ENCODE results near the gene SEC62.
"Not testable (repeated sequence)": the region's sequence is repeated elsewhere in the genome, so short reads cannot be mapped to it uniquely, and the experiment has no call there.

The SEC62 gene

DNA sequence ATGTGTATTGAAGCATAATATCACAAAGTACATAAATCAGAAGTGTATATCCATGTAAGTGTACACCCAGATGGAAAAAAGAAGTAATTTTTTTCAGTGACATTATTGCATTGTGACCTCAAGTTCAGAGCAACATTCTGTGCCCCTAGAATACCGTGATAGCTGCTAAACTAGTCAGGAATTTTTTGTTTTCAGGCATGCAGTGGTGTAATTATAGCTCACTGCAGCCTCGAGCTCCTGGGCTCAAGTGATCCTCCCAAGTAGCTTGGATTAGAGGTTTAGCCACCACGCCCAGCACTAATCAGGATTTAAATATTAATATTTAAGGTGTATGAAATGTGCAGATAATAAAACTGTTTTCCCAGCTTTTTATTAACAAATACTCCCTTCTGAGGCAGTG, 25.5 kb downstream of the SEC62 start:
- no peaks in the 10 kb centered on the region for H3K27me3 Mint-ChIP-seq
- no peak overlapping the region for H3K4me3 Mint-ChIP-seq
- H3K4me1 Mint-ChIP-seq (ENCODE audit: low read depth), result peaks cover 7% of the 10 kb centered on the region
- no peak for DNase-seq
- H3K9me3 Mint-ChIP-seq, result no peaks in the 10 kb centered on the region
- peaks cover 82% of the 10 kb centered on the region for H3K36me3 Mint-ChIP-seq (ENCODE audit: low read depth)
- H3K27ac Mint-ChIP-seq, result no peak overlapping the region

DNA sequence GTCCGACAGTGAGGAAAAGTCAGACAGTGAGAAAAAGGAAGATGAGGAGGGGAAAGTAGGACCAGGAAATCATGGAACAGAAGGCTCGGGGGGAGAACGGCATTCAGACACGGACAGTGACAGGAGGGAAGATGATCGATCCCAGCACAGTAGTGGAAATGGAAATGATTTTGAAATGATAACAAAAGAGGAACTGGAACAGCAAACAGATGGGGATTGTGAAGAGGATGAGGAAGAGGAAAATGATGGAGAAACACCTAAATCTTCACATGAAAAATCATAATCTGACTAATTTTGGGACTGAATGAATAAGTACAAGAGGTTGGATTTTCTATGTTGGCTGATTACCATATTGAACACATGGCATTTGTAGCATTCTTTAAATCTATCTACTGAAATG, 26.2 kb downstream of the SEC62 start:
- Mint-ChIP-seq H3K9me3 (no peaks in the 10 kb centered on the region), H3K4me1 (ENCODE audit: low read depth) (peaks cover 7% of the 10 kb centered on the region), H3K27me3 (no peaks in the 10 kb centered on the region), H3K4me3 (no peak overlapping the region), H3K36me3 (ENCODE audit: low read depth) (peaks cover 81% of the 10 kb centered on the region), H3K27ac (peak overlapping the region; percentile 38)
- no peak for DNase-seq

DNA sequence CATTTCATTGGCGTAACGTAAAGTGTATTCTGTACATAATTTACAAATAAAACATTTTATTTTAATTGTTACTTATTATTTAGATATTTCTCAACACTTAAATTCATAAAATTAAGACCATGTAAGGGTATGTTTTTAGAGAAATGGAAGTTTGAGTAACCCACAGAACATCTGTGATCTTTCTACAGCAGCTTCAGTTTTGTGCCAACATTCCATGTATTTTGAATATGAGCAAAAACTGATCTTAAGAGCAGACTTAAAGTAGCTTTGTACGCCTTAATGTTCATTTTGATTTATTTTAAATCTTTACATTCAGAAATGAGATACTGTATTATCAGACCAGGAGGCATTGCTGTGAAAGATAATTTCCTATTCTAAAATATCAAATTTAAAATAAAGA, 27.2 kb downstream of the SEC62 start:
- H3K4me3 Mint-ChIP-seq, result no peak overlapping the region

DNA sequence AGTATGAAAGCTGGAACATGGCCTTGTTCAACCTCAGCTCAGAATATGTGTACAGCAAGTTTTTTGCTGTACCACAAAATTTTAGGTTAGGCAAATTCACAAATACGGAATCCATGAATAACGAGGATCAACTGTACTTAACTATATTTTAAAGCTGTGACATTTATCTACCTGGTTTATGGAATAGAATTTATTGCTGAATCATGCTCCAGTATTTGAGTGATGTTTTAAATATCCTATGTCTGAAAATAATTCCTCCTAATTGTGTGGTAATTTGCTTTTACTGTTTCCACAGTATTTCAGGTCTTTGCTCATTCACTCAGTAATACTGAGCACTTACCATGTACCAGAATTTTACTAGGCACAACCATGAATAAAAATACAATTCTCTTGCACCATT, 29.5 kb downstream of the SEC62 start:
- Mint-ChIP-seq H3K9me3 (no peaks in the 10 kb centered on the region), H3K4me1 (ENCODE audit: low read depth) (peaks cover 23% of the 10 kb centered on the region), H3K27ac (no peak overlapping the region), H3K27me3 (no peaks in the 10 kb centered on the region), H3K36me3 (ENCODE audit: low read depth) (peaks cover 77% of the 10 kb centered on the region), H3K4me3 (no peak overlapping the region)
- no peak for DNase-seq

More for the DNA sequence above, 27.2 kb downstream of the SEC62 start:
- Mint-ChIP-seq H3K27ac (no peak overlapping the region), H3K36me3 (ENCODE audit: low read depth) (peaks cover 81% of the 10 kb centered on the region), H3K9me3 (no peaks in the 10 kb centered on the region), H3K27me3 (no peaks in the 10 kb centered on the region), H3K4me1 (ENCODE audit: low read depth) (peaks cover 11% of the 10 kb centered on the region)
- DNase-seq, result no peak

DNA sequence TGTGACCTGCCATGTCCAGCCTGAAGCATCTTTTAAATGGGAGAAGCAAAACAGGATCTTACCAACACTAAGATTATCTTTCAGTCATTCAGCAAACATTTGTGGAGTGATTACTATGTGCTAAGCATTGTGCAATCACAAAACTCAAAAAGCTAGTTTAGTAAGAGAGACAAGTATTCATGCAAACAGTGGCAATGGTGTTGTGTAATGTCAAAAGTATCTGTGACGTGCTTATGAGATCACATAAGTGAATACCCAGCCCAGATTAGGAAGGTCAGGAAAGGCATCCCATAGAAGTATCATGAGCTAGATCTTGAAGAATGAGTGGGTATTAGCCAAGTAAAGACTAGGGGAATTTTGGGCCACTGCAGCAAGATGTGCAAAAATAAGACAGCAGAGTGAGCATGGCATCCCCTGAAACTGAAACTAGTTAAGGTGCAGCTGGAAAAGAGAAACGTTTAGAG, 32.1 kb downstream of the SEC62 start:
- Mint-ChIP-seq H3K4me1 (ENCODE audit: low read depth) (peaks cover 39% of the 10 kb centered on the region), H3K36me3 (ENCODE audit: low read depth) (peaks cover 56% of the 10 kb centered on the region), H3K27ac (peak overlapping the region; percentile 92), H3K27me3 (no peaks in the 10 kb centered on the region), H3K9me3 (no peaks in the 10 kb centered on the region), H3K4me3 (no peak overlapping the region)
- no peak for DNase-seq

DNA sequence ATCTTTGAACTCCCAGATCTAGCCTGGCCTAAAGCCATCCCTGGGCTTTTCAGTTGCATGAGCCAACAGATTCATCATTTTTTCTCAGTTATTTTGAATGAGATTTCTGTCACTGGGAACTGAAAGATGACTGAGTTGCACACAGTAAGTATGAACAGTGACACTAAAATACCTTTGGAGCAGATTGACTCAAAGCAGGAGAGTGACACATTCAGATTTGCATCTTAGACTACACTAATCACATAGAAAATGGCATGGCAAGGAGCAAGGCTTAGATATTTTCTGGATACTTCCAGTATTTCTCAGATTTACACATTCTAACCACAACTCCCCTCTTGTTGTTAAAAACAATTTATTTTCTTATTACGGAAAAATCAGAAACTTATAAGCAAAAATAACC, 32.8 kb downstream of the SEC62 start:
- no peak overlapping the region for H3K4me3 Mint-ChIP-seq
- H3K27me3 Mint-ChIP-seq, result no peaks in the 10 kb centered on the region
- peaks cover 44% of the 10 kb centered on the region for H3K4me1 Mint-ChIP-seq (ENCODE audit: low read depth)
- no peak for DNase-seq
- H3K27ac Mint-ChIP-seq, result peak overlapping the region; percentile 92
- H3K9me3 Mint-ChIP-seq, result no peaks in the 10 kb centered on the region
- peaks cover 51% of the 10 kb centered on the region for H3K36me3 Mint-ChIP-seq (ENCODE audit: low read depth)

DNA sequence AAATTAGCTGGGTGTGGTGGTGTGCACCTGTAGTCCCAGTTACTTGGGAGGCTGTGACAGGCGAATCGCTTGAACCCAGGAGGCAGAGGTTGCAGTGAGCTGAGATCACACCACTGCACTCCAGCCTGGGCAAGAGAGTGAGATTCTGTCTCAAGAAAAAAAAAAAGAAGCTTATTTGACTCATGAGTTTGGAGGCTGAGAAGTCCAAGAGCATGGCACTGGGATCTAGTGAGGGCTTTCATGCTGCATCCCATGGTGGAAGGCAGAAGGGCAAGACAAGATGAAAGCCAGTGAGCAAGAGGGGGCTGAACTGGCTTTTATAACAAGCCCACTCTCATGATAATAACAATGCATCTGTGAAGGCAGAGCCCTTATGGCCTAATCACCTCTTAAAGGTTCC, 33.4 kb downstream of the SEC62 start:
- no peak overlapping the region for H3K4me3 Mint-ChIP-seq
- no peaks in the 10 kb centered on the region for H3K27me3 Mint-ChIP-seq
- H3K4me1 Mint-ChIP-seq (ENCODE audit: low read depth), result peaks cover 43% of the 10 kb centered on the region
- peak overlapping the region; percentile 92 for H3K27ac Mint-ChIP-seq
- H3K9me3 Mint-ChIP-seq, result no peaks in the 10 kb centered on the region
- DNase-seq, result no peak
- peaks cover 47% of the 10 kb centered on the region for H3K36me3 Mint-ChIP-seq (ENCODE audit: low read depth)

DNA sequence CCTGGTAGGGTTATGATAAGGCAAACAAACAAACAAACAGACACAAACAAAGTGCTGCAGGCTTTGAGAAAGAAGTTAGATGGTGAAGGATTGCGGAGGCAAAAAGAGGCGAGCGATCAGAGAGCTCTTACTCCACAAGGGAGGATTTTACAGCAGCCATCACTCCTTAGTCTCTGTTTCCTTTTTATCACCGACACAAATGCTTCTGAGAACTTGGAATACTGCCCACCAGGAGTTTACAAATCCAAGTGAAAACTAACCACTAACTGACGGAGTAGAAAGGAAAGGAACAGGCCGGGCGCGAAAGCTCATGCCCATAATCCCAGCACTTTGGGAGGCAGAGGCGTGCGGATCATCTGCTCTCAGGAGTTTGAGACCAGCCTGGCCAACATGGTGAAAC, 35.6 kb downstream of the SEC62 start:
- Mint-ChIP-seq H3K27ac (no peak overlapping the region), H3K4me1 (ENCODE audit: low read depth) (peaks cover 55% of the 10 kb centered on the region), H3K4me3 (no peak overlapping the region), H3K36me3 (ENCODE audit: low read depth) (peaks cover 26% of the 10 kb centered on the region), H3K9me3 (no peaks in the 10 kb centered on the region), H3K27me3 (no peaks in the 10 kb centered on the region)
- DNase-seq, result no peak

DNA sequence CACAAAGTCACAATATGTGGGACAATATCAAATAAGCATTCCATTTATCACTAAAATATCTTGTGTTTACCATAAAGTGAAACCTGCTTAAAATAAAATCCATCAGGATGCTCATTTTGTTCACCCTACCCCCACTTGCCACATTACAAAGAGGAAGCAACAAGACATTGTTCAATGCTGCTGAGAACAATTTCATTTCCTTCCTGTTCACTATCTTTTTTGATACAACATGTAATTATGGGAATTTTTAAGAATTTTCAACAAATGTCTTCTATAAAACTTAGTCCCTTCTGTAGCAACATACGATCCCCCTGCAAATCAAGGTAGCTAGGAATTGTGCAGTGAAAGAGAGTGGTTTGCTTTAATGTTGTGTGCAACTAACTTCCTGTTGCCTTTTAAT, 36.3 kb downstream of the SEC62 start:
- Mint-ChIP-seq H3K27ac (peak overlapping the region; percentile 18), H3K27me3 (no peaks in the 10 kb centered on the region), H3K9me3 (no peaks in the 10 kb centered on the region), H3K4me3 (no peak overlapping the region), H3K36me3 (ENCODE audit: low read depth) (peaks cover 21% of the 10 kb centered on the region), H3K4me1 (ENCODE audit: low read depth) (peaks cover 57% of the 10 kb centered on the region)
- no peak for DNase-seq

DNA sequence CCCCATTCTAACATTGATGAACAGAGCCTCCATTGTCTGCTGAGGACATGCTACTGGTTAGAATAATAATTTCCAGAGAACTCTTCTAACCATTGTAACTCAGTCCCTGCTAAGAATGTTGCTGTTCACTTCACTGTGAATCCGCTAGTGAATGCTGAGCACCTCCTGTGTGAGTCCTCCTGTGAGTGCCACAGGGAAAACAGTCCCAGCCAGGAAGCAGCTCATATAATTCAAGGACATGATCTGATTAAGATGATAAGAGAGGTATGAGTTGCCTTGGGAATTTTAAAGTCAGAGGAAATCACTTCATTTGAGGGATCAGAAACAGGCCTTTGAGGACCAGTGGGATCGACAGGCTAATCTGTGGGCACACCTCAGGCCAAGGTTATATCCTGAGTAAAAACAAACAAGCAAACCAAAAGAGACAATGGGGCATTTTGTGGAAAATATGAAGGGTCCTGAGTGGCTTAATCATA, 37.3 kb downstream of the SEC62 start:
- no peak for DNase-seq
- H3K9me3 Mint-ChIP-seq, result no peaks in the 10 kb centered on the region
- peaks cover 14% of the 10 kb centered on the region for H3K36me3 Mint-ChIP-seq (ENCODE audit: low read depth)
- H3K27me3 Mint-ChIP-seq, result no peaks in the 10 kb centered on the region
- H3K4me1 Mint-ChIP-seq (ENCODE audit: low read depth), result peaks cover 53% of the 10 kb centered on the region
- no peak overlapping the region for H3K4me3 Mint-ChIP-seq
- H3K27ac Mint-ChIP-seq, result no peak overlapping the region

DNA sequence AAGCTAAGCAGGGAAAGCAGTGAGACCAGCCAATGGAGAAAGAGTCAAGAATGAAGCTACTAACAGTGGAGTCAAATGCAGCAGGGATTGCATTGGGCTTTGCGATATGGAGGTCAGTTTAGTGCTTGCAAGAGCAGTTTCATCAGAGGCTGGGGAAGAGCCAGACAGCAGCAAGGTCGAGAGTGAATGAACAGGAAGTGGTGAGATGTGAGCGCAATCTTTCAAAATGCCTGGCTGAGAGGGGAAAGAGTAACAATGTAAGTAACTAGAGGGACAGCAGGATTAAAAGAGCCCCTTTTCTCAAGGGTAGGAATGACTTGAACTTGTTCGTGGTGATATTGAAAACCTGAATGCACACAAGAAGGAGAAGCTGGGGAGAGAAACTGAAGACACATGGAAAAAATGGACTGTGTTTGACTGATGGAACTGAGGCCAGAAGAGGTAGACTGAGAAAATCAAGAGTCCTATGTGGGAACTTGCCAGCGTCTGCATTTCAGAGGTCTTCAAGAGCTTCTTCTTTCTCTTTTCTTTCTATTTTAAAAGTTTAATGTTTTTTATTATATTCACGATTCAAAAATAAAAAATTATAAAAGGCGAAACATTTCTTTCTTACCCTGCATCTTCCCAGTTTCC, 40.5 kb downstream of the SEC62 start:
- no peak for DNase-seq
- H3K4me1 Mint-ChIP-seq (ENCODE audit: low read depth), result peaks cover 36% of the 10 kb centered on the region
- peak overlapping the region; percentile 76 for H3K27ac Mint-ChIP-seq
- no peaks in the 10 kb centered on the region for H3K27me3 Mint-ChIP-seq
- H3K36me3 Mint-ChIP-seq (ENCODE audit: low read depth), result no peaks in the 10 kb centered on the region
- H3K4me3 Mint-ChIP-seq, result peak overlapping the region; percentile 28
- H3K9me3 Mint-ChIP-seq, result no peaks in the 10 kb centered on the region

DNA sequence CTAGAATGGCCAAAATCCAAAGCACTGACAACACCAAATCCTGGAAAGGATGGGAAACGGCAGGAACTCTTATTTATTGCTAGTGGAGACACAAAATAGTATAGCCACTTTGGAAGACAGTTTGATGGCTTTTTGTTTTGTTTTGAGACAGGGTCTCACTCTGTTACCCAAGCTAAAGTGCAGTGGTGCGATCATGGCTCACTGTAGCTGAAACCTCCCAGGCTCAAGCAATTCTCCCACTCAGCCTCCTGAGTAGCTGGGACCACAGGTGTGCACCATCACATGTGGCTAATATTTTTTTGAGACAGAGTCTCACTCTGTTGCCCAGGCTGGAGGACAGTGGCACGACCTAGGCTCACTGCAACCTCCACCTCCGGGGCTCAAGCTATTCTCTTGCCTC, 43.9 kb downstream of the SEC62 start:
- H3K27ac Mint-ChIP-seq, result no peak overlapping the region
- no peaks in the 10 kb centered on the region for H3K36me3 Mint-ChIP-seq (ENCODE audit: low read depth)
- no peaks in the 10 kb centered on the region for H3K27me3 Mint-ChIP-seq
- H3K4me1 Mint-ChIP-seq (ENCODE audit: low read depth), result peaks cover 17% of the 10 kb centered on the region
- DNase-seq, result no peak
- no peak overlapping the region for H3K4me3 Mint-ChIP-seq
- H3K9me3 Mint-ChIP-seq, result no peaks in the 10 kb centered on the region

DNA sequence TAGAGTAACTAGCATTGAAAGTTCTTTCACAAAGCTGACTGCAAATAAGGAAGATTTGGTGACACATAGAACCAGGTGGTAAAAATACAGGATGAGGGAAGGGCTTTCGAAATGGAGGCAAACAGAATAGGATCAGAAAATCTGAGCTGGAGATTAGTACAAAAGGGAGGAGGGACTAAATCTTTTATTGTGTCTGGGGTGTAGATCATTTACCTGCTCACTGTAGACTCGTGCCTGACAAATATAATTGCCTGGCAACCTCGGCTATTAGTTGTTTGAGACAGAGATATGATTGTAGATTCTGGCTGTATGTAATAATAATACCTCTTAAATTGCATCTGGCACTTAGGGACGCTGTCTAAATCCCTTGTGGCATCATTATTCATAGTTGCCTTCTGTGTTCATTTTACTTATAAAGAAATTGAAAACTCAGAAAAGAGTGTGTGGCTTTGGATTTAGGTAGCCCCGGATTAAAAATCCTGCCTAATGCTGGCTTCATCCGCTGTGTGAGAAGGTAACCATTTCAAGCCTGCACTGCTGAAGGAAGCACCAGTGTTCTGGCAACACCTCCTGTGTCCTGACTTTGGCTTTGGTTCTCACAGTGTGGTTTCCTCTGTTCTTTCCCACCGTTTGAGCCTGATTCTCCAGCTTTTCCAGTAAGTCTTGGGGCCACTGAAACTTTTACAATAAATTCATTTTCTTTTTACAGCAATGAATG, 46.2 kb downstream of the SEC62 start:
- H3K4me1 Mint-ChIP-seq (ENCODE audit: low read depth), result peaks cover 6% of the 10 kb centered on the region
- no peaks in the 10 kb centered on the region for H3K36me3 Mint-ChIP-seq (ENCODE audit: low read depth)
- DNase-seq, result no peak
- no peak overlapping the region for H3K4me3 Mint-ChIP-seq
- peaks cover 2% of the 10 kb centered on the region for H3K27me3 Mint-ChIP-seq
- no peaks in the 10 kb centered on the region for H3K9me3 Mint-ChIP-seq
- H3K27ac Mint-ChIP-seq, result no peak overlapping the region

DNA sequence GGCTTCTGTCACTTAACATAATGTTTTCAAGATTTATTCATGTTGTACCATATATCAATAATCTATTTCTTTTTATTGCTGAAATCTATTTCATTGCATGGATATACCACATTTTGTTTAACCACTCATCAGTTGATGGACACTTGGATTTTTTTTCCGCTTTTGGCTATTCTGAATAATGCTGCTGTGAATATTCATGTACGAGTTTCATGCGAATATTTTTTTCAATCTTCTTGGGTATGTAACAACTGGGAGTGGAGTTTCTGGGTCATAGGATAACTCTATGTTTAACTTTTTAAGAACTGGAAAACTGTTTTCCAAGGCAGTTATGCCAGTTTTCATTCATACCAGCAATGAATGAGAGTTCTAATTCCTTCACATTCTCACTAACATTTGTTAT, 49.5 kb downstream of the SEC62 start:
- DNase-seq, result no peak
- Mint-ChIP-seq H3K4me1 (ENCODE audit: low read depth) (peaks cover 11% of the 10 kb centered on the region), H3K27me3 (peaks cover 2% of the 10 kb centered on the region), H3K36me3 (ENCODE audit: low read depth) (no peaks in the 10 kb centered on the region), H3K9me3 (no peaks in the 10 kb centered on the region), H3K4me3 (no peak overlapping the region), H3K27ac (no peak overlapping the region)

DNA sequence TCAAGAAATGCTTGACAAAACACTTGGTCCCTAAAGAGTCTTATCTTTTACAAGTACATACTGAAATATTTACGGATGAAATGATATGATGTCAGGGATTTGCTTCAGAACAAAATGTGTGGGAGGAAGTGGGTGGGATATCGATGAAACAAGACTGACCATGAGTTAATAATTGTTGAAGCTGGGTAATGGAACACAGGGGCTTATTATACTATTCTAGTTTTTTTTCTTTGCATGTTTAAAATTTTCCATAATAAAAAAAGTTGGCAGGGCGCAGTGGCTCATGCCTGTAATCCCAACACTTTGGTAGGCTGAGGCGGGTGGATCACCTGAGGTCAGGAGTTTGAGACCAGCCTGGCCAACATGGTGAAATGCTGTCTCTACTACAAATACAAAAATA, 52.7 kb downstream of the SEC62 start:
- not testable (repeated sequence) for H3K9me3 Mint-ChIP-seq; H3K36me3 Mint-ChIP-seq (ENCODE audit: low read depth); H3K27ac Mint-ChIP-seq; H3K27me3 Mint-ChIP-seq; DNase-seq; H3K4me3 Mint-ChIP-seq
- peaks cover 13% of the 10 kb centered on the region for H3K4me1 Mint-ChIP-seq (ENCODE audit: low read depth)

Measured in activated T-cell treated with anti-CD3 and anti-CD28 coated beads, Interleukin-2, amount 50 U/mL, for 24 hours (primary cell).